NCI-H187 treated with DMSO at 0.1 percent for 48 hours (cell line): Measurements from ENCODE around the gene NSG2.

Experiments used
- DNase-seq: peaks from one replicate; lab custom pipeline; 2025; lab: John Stamatoyannopoulos, UW

NSG2 gene

GRCh38 chr5:174059247-174059646 is 13.7 kb downstream of the NSG2 start:
- no peak for DNase-seq

- no peak for DNase-seq
Observed at GRCh38 chr5:174063082-174063756, 17.7 kb downstream of the NSG2 start.

DNA sequence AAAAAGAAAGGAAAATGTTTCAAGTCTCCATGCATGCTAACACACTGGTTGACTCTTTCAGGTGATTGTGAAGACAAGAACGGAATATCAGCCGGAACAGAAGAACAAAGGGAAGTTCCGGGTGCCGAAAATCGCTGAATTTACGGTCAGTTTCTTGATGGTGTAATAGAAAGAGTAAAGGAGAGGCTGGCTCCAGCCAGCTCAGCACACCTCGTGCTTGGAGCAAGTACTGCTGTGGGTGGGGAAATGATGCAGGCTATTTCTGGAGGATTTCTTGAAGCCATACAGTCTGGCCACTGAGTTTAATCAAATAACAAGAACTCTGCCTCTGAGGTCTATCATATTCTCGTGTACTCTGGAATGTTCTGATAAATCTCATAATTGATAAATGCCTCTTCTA is 18.7 kb downstream of the NSG2 start:
- DNase-seq = no peak

DNA sequence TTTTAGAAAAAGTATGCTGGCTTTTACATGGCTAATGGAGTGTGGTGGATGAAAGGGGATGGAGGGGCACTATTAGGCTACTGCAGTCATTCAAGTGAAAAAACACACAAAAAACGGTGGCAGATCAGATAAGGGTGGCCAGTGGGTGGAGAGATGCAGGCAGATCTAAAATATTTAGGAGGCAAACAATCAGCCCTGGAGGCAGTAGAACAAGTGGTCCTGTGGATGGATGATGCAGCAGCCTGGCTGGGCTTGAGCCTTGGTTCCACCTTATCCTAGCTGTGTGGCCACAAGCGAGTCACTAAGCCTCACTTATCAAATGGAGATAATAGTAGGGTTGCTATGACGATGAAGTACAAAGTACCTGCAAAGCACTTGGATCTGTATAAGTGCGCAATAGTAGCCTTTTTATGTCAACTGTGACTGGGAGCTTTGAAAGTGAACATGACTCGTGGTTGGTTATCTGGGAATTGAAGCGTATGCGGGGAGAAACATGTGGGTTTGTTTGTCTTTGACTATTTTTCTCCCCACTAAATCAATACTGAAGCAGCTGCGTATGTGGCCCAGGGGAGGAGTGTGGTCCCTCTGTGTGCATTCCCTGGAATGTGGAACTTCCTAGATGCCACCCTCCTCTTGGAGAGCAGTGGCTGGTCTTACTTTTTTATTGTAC is 20.2 kb downstream of the NSG2 start:
- DNase-seq = peak; percentile 73

DNA sequence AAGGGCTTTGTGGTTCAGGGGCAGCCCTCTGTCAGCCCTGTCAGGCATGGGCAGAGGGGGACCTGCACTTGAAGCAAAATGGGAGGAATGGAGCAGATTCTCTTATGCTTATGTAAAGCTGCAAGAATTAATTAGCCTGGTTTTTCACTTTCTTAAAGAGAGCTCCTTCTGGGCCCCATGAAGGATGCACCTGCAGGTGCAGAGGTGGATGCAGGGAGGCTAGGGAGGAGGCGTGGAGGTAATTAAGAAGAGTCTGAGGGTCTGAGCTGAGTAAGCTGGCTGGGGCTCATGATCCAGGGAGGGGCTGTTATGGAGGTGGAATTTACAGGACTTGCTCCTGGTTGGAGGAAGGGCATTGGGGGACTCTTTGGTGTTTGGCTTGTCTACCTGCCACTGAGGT is 22.0 kb downstream of the NSG2 start:
- DNase-seq = no peak

GRCh38 chr5:174071484-174071883 is 26.0 kb downstream of the NSG2 start:
- no peak for DNase-seq

- no peak for DNase-seq
Observed at GRCh38 chr5:174073122-174073660, 27.7 kb downstream of the NSG2 start.

DNA sequence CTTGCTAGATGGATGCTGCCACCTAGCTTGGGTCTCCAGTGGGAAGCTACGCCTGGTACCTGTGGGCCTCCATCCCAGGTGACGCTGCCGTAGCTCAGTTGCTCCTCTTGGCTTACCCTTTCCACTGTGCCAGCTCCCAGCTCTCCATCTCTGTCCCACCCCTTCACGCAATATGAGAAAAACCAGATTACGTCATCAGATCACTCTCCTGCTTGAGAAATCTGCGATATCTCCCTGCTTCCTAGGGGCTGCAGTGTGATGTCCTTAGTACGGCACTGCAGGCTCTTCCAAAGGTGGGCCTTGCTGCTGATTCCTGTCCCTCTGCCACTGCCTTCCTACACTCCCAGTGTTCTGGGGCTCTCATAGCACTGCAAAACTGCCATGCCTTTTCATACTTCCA is 28.9 kb downstream of the NSG2 start:
- DNase-seq = no peak

- DNase-seq = no peak
Observed at GRCh38 chr5:174078416-174078815, 32.9 kb downstream of the NSG2 start.

DNA sequence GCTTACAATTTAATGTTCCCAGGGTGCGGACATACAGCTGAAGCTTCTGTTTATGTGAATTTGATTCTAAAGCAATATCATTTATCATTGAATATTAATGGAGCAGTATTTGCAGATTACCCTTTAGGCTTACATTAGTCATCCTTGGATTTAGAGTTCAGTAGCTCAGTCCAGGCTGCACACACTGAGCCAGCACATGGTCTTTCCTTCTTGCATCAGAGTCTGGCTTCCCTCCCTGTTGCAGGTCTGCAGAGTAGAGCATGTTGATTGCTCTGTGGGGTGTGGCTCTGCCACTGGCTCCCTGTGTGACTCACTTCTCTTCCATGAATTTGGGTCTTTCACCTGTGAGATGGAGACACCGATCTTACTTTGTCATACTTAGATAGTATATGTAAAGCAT is 36.8 kb downstream of the NSG2 start:
- DNase-seq = peak; percentile 51

- DNase-seq = no peak
Observed at GRCh38 chr5:174083056-174083827, 37.7 kb downstream of the NSG2 start.

DNA sequence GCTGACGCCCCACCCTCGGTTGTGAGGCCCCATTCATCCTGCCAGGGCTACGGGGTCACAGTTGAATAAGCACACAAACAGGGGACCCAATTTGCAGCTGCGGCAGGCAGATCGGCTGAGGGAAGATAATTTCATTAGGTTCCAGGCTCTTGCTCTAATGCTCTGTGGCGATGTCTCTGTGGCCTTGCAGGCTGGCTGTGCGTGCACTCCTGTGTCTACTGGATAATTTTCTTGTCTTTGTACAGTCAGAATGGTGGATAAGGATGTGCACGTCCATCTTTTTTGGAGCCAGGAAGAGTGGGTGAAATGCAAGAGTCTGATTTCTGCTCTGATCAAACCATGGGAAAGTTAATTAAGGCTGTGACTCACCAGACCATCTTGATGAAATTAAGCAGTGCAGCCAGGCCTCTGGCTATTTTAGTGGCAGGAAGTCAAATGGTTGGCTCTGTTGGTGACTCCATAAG is 39.2 kb downstream of the NSG2 start:
- DNase-seq = no peak

DNA sequence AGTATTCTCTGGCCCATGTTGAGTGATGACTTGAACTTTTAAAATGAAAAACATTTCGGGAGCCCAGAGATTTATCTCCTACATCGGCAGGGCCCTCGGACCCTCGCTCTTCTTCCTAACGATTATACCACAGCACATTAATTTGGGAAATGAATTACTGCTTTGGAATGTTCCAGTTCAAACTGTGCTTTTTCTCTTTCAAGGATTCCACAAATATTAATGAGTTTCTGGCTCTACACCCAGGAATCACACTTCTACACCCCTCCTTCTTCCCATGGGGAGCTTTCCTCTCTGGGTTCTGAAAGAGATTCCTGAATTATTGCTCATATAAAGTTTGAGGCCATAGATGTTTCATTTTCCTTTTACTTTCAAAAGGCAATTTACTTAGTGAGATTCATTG is 41.2 kb downstream of the NSG2 start:
- DNase-seq = no peak

DNA sequence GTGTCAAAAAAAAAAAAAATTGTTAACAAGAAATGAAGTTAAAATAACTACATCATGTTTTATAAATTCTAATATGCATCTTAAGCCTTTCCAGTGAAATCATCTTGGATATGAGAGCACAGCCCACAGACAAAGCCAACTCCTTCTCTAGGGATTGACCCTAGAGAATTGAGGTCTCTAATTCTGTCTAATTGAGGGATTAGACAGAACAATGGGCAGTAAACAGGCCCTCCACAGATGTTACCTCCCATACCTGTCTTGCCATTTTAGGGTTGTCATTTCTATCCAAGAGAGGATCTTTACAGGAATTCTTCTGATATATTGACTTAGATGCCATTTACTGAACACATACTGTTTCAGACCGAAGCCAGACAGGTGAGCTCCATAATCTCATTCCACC is 42.3 kb downstream of the NSG2 start:
- no peak for DNase-seq

- no peak for DNase-seq
Observed at GRCh38 chr5:174090129-174090528, 44.6 kb downstream of the NSG2 start.

DNA sequence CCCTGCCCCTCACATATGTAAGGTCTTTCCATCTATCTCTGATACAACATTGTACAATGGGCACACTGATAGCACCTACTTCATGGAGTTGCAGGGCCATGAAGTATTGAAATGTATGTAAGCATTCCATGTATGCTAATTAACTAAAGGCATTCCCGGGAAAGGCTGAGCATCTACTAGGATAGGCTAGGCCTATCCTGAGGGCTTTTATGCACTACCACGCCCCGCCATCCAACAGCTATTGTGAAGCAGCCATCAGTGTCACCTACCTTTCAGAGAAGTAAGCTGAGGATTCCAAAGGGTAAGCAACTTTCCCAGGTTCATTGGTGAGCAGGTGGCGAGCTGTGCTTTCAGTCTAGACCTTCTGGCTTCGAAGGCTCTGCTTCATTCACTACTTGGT is 47.6 kb downstream of the NSG2 start:
- DNase-seq = no peak

- DNase-seq = no peak
Observed at GRCh38 chr5:174094857-174095606, 49.5 kb downstream of the NSG2 start.

GRCh38 chr5:174096619-174097018 is 51.1 kb downstream of the NSG2 start:
- no peak for DNase-seq

DNA sequence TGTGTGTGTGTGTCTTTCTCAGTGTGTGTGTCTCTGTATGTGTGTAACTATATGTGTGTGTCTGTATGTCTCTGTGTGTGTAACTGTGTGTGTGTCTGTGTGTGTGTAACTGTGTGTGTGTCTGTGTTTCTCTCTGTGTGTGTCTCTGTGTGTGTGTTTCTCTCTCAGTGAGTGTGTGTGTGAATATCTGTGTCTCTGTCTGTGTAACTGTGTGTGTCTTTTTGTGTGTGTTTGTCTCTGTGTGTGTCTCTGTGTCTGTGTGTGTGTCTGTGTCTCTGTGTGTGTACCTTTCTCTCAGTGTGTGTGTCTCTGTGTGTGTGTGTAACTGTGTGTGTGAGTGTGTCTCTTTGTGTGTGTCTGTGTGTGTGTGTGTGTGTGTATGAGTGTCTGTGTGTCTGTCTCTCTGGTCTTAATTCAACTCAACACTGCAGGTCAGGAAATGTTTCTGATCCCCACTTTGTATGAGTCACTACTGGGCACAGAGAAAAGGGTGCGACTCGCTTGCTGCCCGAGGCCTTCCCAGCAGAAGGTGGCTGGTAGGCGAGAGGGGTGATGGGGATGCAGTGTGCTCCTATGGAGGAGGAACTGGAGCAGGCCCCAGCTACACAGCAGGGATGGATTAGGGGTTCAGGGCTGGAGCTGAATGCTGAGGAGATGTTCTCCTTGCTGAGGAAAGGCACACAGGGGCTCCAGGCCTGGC is 52.1 kb downstream of the NSG2 start:
- no peak for DNase-seq

GRCh38 chr5:174098694-174099093 is 53.2 kb downstream of the NSG2 start:
- DNase-seq = no peak

GRCh38 chr5:174100490-174100889 is 55.0 kb downstream of the NSG2 start:
- no peak for DNase-seq
